CD4-positive, alpha-beta T cell (primary cell): Measurements from ENCODE around the gene SNX6. TPM values are rescaled to one million over a fixed set of nuclear protein-coding genes. Genes with fewer than 3 reads are reported as not detected.
A peak's percentile ranks its signal among the peaks of the same experiment; 100 is the strongest.

Source experiments
- ATAC-seq: fragments of 200-7000 bp; cut with Tn5 transposase; one replicate; pipeline ENCODE4 v1.10.0; 2022; ENCODE audit warnings: mild to moderate bottlenecking; ENCODE audit not compliant: poor library complexity
- CTCF ChIA-PET: fragments of 350-600 bp; sonication (Branson Sonifier 250); formaldehyde crosslinking; loops from one replicate; lab custom pipeline; 2021; ENCODE audit warnings: antibody characterized with exemption, inconsistent platforms; lab: Charles Lee
- POLR2A ChIA-PET: fragments of 350-600 bp; sonication (Branson Sonifier 250); formaldehyde crosslinking; loops from one replicate; lab custom pipeline; 2021; ENCODE audit warnings: antibody characterized with exemption, inconsistent platforms; lab: Charles Lee
- DNase-seq, 14 experiments: peaks; one replicate each; pipeline ENCODE4 v3.0.0-alpha.2; 2013 to 2020; ENCODE audit warnings: mixed read lengths in 2 of 14
- H3K27ac ChIP-seq, 2 donors: one replicate each; pipeline versions ENCODE4 v1.5.1 to v1.7.0; 2013; ENCODE audit warnings: low read length in 2 of 2, low read depth in 1 of 2, mild to moderate bottlenecking in 1 of 2
- H3K27me3 ChIP-seq, 2 experiments: 1 replicate in 1 of 2; 2 replicates in 1 of 2; pipeline versions ENCODE4 v1.6.1 to v1.7.0; 2013; ENCODE audit warnings: low read length in 2 of 2, control low read depth in 1 of 2, mild to moderate bottlenecking in 1 of 2, moderate library complexity in 1 of 2; ENCODE audit not compliant: insufficient read depth in 2 of 2, control insufficient read depth in 1 of 2
- H3K36me3 ChIP-seq: one replicate; pipeline ENCODE4 v1.6.1; 2013; ENCODE audit warnings: low read length, control low read depth; ENCODE audit not compliant: insufficient read depth
- H3K4me1 ChIP-seq: one replicate; pipeline ENCODE4 v1.6.1; 2013; ENCODE audit warnings: low read length, control low read depth; ENCODE audit not compliant: insufficient read depth
- H3K4me3 ChIP-seq: one replicate; pipeline ENCODE4 v1.5.1; 2013; ENCODE audit warnings: mild to moderate bottlenecking, low read length, moderate library complexity
- H3K9me3 ChIP-seq, 2 experiments: 1 replicate in 1 of 2; 2 replicates in 1 of 2; pipeline versions ENCODE4 v1.6.1 to v1.7.0; 2013; ENCODE audit warnings: low read length in 2 of 2, mild to moderate bottlenecking in 2 of 2, control low read depth in 1 of 2, moderate library complexity in 1 of 2; ENCODE audit not compliant: control insufficient read depth in 1 of 2, insufficient read depth in 1 of 2
- H3K27ac Mint-ChIP-seq: one replicate; pipeline ENCODE4 v1.8.0; 2020; ENCODE audit warnings: mixed read lengths
- H3K27me3 Mint-ChIP-seq: one replicate; pipeline ENCODE4 v1.8.0; 2021; ENCODE audit warnings: mixed read lengths
- H3K36me3 Mint-ChIP-seq: one replicate; pipeline ENCODE4 v1.8.0; 2021; ENCODE audit warnings: low read depth, mixed read lengths
- H3K4me1 Mint-ChIP-seq: one replicate; pipeline ENCODE4 v1.8.0; 2021; ENCODE audit warnings: low read depth, mixed read lengths
- H3K4me3 Mint-ChIP-seq: one replicate; pipeline ENCODE4 v1.8.0; 2020; ENCODE audit warnings: mild to moderate bottlenecking, mixed read lengths
- H3K9me3 Mint-ChIP-seq: one replicate; pipeline ENCODE4 v1.8.0; 2020; ENCODE audit warnings: mixed read lengths
- CTCF ChIP-seq: fragments of 200-600 bp; IDR thresholded peaks from one replicate; pipeline ENCODE4 v1.8.0; 2022; ENCODE audit warnings: antibody characterized with exemption, mild to moderate bottlenecking
- intact Hi-C, 2 experiments: fragments of 100-400 bp; cut with DNase I in 1 of 2; cut with micrococcal nuclease in 1 of 2; formaldehyde crosslinking; loops; one replicate each; pipeline versions ENCODE4 v1.15.1 to v1.9.0; 2023 to 2025; cut with DNase I, micrococcal nuclease
- total RNA-seq, 174 experiments: library from RNA in 2 of 174; stranded (reverse) in 2 of 174; gene quantifications; one replicate each; pipeline ENCODE4 v1.2.3 and lab custom pipeline; 2021 to 2026

SNX6 gene
- total RNA-seq, 2 experiments from 2014 or later, result 51.5 to 55.8 TPM

- POLR2A ChIA-PET, result no interaction called here
- no peaks in the 10 kb centered on the region for H3K27me3 ChIP-seq
- H3K9me3 ChIP-seq, result no peaks in the 10 kb centered on the region
- H3K4me1 Mint-ChIP-seq, result peaks cover 59% of the 10 kb centered on the region
- H3K4me3 ChIP-seq, result no peak overlapping the region
- CTCF ChIA-PET, result no interaction called here
- no peak for DNase-seq
- H3K27me3 Mint-ChIP-seq, result no peaks in the 10 kb centered on the region
- H3K27ac Mint-ChIP-seq, result peak overlapping the region; percentile 2
- H3K36me3 Mint-ChIP-seq, result peaks cover 61% of the 10 kb centered on the region
- no peak for ATAC-seq
- H3K4me3 Mint-ChIP-seq, result no peak overlapping the region
- no peaks in the 10 kb centered on the region for H3K9me3 Mint-ChIP-seq
- H3K36me3 ChIP-seq, result peaks cover 48% of the 10 kb centered on the region
- intact Hi-C loops, result no loop called here
- H3K27ac ChIP-seq, result no peak overlapping the region
- peaks cover 32% of the 10 kb centered on the region for H3K4me1 ChIP-seq
- TF ChIP-seq CTCF, result no peak
Measured at GRCh38 chr14:34619471-34619870, 10.5 kb downstream of the SNX6 start.

DNA sequence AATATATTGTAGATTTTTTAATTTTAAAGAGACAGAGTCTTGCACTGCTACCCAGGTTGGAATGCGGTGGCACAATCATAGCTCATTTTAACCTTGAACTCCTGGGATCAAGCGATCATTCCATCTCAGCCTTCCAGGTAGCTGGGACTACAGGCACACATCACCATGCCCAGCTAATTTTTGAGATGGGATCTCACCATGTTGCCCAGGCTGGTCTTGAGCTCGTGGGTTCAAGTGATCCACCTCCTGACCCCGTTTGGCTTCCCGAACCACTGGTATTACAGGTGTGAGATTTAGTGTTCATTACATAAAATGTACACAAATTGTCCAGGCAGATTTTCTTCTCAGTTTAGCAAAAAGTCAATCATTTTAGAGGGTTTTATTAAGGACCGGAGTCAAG, 13.6 kb downstream of the SNX6 start:
- no peak for DNase-seq
- Histone ChIP-seq H3K36me3 (peaks cover 36% of the 10 kb centered on the region), H3K27ac (no peak overlapping the region), H3K4me1 (peaks cover 30% of the 10 kb centered on the region), H3K4me3 (no peak overlapping the region), H3K9me3 (no peaks in the 10 kb centered on the region), H3K27me3 (no peaks in the 10 kb centered on the region)
- POLR2A ChIA-PET, result interaction anchor here (1.0 kb wide), 1 partner anchor 17 kb away, joined by 3 read pairs; no protein-coding TSS in a partner anchor
- intact Hi-C loops, result no loop called here
- peaks cover 40% of the 10 kb centered on the region for H3K4me1 Mint-ChIP-seq
- H3K27me3 Mint-ChIP-seq, result no peaks in the 10 kb centered on the region
- H3K9me3 Mint-ChIP-seq, result no peaks in the 10 kb centered on the region
- H3K4me3 Mint-ChIP-seq, result no peak overlapping the region
- H3K27ac Mint-ChIP-seq, result no peak overlapping the region
- H3K36me3 Mint-ChIP-seq, result peaks cover 50% of the 10 kb centered on the region
- no peak for TF ChIP-seq CTCF
- no peak for ATAC-seq
- CTCF ChIA-PET, result no interaction called here

- H3K4me1 ChIP-seq, result peaks cover 30% of the 10 kb centered on the region
- no peaks in the 10 kb centered on the region for H3K9me3 ChIP-seq
- peaks cover 34% of the 10 kb centered on the region for H3K4me1 Mint-ChIP-seq
- H3K27ac ChIP-seq, result no peak overlapping the region
- intact Hi-C loops, result no loop called here
- H3K27ac Mint-ChIP-seq, result peak overlapping the region; percentile 1
- H3K36me3 Mint-ChIP-seq, result peaks cover 44% of the 10 kb centered on the region
- peaks cover 37% of the 10 kb centered on the region for H3K36me3 ChIP-seq
- H3K9me3 Mint-ChIP-seq, result no peaks in the 10 kb centered on the region
- no peak for TF ChIP-seq CTCF
- no peaks in the 10 kb centered on the region for H3K27me3 ChIP-seq
- no peak for DNase-seq
- ATAC-seq, result no peak
- H3K4me3 Mint-ChIP-seq, result no peak overlapping the region
- CTCF ChIA-PET, result no interaction called here
- H3K27me3 Mint-ChIP-seq, result no peaks in the 10 kb centered on the region
- H3K4me3 ChIP-seq, result no peak overlapping the region
- POLR2A ChIA-PET, result interaction anchor here (0.7 to 2.1 kb wide), 2 partner anchors 11 to 15 kb away, joined by 4 read pairs; no protein-coding TSS in a partner anchor
Measured at GRCh38 chr14:34615507-34615906, 14.4 kb downstream of the SNX6 start.
